WTC11 (cell line): ENCODE results near the gene PPID.

Experiments used
- CTCF ChIP-seq: fragments of 200-600 bp; IDR thresholded peaks from 2 replicates; pipeline ENCODE4 v1.8.0; 2022; ENCODE audit warnings: antibody characterized with exemption
- E2F4 ChIP-seq: sonication (generic); formaldehyde crosslinking; IDR thresholded peaks from 2 replicates; pipeline ENCODE4 v1.8.1; 2022; ENCODE audit warnings: low read depth, mild to moderate bottlenecking, moderate library complexity, missing genetic modification reagents, borderline replicate concordance
- KAT7 ChIP-seq: sonication (generic); formaldehyde crosslinking; IDR thresholded peaks from 2 replicates; pipeline ENCODE4 v1.8.1; 2023; ENCODE audit warnings: missing genetic modification reagents, mild to moderate bottlenecking, borderline replicate concordance
- MAX ChIP-seq: sonication (generic); formaldehyde crosslinking; IDR thresholded peaks from 2 replicates; pipeline ENCODE4 v1.8.0; 2022; ENCODE audit warnings: mild to moderate bottlenecking, missing genetic modification reagents
- NR1H2 ChIP-seq: sonication (generic); formaldehyde crosslinking; IDR thresholded peaks from 2 replicates; pipeline ENCODE4 v1.9.0; 2021; ENCODE audit warnings: mild to moderate bottlenecking, moderate library complexity, missing genetic modification reagents
- NR2C2 ChIP-seq: sonication (generic); formaldehyde crosslinking; IDR thresholded peaks from 2 replicates; pipeline ENCODE4 v1.8.0; 2022; ENCODE audit warnings: mild to moderate bottlenecking, missing genetic modification reagents
- PRRX2 ChIP-seq: fragments of 250-450 bp; sonication (Bioruptor Pico); IDR thresholded peaks from 2 replicates; pipeline ENCODE4 v1.8.0; 2021; ENCODE audit warnings: mild to moderate bottlenecking
- SMAD3 ChIP-seq: sonication (generic); formaldehyde crosslinking; IDR thresholded peaks from 2 replicates; pipeline ENCODE4 v1.8.0; 2022; ENCODE audit warnings: missing genetic modification reagents, mild to moderate bottlenecking, borderline replicate concordance
- ZNF232 ChIP-seq: sonication (generic); formaldehyde crosslinking; IDR thresholded peaks from 2 replicates; pipeline ENCODE4 v1.8.0; 2022; ENCODE audit warnings: mild to moderate bottlenecking, missing genetic modification reagents

GRCh38 chr4:158741326-158742021 lies 18.3 kb upstream of the PPID start:
- no peak for TF ChIP-seq NR2C2 (CRISPR knock-in tag)
- no peak for TF ChIP-seq CTCF
- TF ChIP-seq MAX (CRISPR knock-in tag): no peak
- no peak for TF ChIP-seq SMAD3 (CRISPR knock-in tag)
- TF ChIP-seq NR1H2 (CRISPR knock-in tag): no peak
- TF ChIP-seq ZNF232 (CRISPR knock-in tag): no peak
- TF ChIP-seq PRRX2: no peak
- TF ChIP-seq E2F4 (CRISPR knock-in tag): no peak
- TF ChIP-seq KAT7: no peak
